Measurements from ENCODE around the gene GPR87. TPM values are rescaled to one million over a fixed set of nuclear protein-coding genes. Genes with fewer than 3 reads are reported as not detected.

The GPR87 gene
- polyA plus RNA-seq (2013, experiment 1 of 2; ENCODE audit: insufficient read length), result not detected
- polyA plus RNA-seq (2013, experiment 2 of 2; ENCODE audit: insufficient read length), result not detected

- DNase-seq, result no peak
Measured at GRCh38 chr3:151316267-151316991, at the start of gene GPR87. GPR87 (minus strand) TSS chr3:151316820; CDS start chr3:151300100, 16,720 bp downstream.

DNA sequence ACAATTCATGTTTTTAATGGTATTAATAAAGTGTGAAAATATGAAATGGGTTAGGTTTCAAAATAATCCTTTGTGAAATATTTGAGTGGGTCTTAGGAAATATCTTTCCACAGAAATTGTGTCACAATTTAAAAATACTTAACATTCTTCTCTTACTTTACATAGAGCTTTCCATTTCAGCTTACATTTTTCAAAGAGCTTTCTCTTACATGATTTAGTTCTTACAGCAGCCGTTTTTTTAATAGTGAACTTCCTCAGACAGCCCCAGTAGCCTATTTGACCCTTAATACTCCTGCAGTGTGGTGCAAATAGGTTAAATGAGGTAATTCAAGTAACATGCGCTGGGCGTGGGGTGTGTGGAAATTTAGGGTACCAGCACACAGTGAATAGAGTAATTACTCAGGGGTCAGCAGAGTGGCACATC, 46.1 kb upstream of the GPR87 start:
- DNase-seq, result peak; percentile 45

DNA sequence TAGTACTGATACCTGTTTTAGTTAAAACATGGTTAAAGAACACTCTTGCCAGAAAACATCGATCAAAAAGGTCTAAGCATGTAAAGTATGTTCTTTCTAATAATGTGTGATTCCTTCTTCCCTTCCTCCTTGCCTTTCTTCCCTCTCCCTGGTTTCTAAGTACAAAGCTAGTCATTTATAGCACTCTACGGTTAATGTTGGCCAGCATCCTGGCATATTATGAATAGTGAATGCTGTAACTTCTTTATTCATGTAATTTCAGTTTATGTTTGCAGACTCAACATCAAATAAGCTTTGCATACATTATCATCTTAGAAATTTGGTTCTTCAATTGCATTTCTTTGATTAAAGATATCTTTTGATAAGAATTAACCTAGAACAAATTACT, 40.8 kb upstream of the GPR87 start:
- DNase-seq, result no peak

GRCh38 chr3:151356794-151357462, 40.3 kb upstream of the GPR87 start:
- DNase-seq, result peak; percentile 50

GRCh38 chr3:151351648-151352047, 35.0 kb upstream of the GPR87 start:
- no peak for DNase-seq

DNA sequence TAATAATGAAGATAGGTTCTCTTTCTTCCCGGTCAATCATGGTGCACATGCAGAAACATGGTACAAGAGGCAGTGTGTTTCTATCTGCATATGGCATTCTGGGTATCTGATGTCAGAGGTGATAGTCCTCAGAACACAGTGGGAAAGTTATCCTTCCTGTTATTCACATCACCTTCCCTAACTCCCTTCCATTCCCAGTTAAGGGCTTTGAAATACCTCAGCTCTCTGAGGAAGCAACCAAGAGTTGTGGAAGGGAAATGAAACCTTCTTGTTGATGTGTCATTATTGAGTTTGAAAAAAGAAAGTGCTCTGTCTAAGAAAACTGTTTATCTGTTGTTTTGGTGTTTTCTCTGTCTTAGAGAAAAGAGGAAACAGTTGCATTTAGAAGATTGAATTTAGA, 34.6 kb upstream of the GPR87 start:
- DNase-seq, result no peak

DNA sequence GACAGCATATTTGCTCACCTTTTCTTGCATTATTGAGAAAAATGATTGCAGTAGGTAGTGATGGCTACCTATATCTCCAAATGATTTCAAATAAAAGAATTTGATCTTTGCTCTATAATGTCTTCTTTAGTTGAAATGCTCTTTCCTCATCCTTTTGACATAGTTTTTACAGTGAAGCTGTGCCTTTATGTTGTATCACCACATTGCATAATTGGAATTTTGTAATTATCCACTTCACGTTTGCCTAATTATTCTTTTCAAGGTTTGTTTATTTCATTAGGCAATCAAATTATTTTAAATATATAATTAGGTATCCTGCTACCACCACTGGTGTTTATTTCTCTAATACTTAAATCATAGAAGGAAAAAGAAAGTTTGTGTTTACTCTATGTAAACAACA, 34.0 kb upstream of the GPR87 start:
- no peak for DNase-seq

- no peak for DNase-seq
Measured at GRCh38 chr3:151347432-151347831, 30.8 kb upstream of the GPR87 start.

- DNase-seq, result no peak
Measured at GRCh38 chr3:151346292-151346691, 29.7 kb upstream of the GPR87 start.

- DNase-seq, result peak; percentile 52
Measured at GRCh38 chr3:151345859-151346258, 29.2 kb upstream of the GPR87 start.

GRCh38 chr3:151331696-151332095, 15.1 kb upstream of the GPR87 start:
- DNase-seq, result no peak

DNA sequence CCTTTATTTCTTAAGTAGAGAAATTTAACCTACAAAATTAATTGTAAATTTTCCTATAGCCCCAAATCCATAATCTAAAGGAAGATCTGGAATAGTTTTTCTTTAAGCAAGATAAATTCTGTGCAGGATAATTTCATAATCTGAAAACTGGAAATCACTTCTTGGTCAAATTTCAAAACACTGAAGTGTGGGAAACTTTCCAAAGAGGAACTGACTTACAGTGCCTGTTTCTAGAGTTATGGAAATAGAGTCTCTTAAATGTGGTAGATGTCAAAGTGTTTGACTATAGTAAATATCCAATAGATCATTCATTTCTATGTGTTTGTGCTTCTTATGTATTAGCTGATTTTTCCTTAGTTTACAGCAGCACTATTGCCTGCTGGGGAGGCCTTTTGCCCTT, 14.3 kb upstream of the GPR87 start:
- DNase-seq, result no peak

- DNase-seq, result no peak
Measured at GRCh38 chr3:151330379-151330778, 13.8 kb upstream of the GPR87 start.

DNA sequence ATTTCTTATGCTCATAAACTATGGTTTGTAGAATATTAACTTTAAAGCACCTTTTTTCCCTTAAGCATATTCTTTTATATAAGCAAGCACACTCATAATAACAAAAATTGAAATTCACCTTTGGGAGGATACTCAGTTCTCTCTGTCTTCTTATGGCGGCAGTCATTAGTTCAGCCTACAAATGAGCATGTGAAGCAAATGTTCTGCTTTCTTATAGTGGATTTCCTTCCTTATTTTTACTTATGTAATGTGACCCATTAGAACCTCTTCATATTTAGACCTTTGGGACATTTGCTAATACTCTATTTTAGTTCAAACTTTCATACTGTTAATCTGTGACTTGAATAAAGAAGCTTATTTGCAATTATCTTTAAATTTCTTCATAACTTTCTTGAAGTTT, 12.7 kb upstream of the GPR87 start, which contains the start of gene P2RY13:
TSS of gene P2RY13 (minus strand) at position 187 of the 400 bp plus-strand sequence. CDS start at position 166, 21 bp downstream.
- DNase-seq, result no peak

- DNase-seq, result no peak
Measured at GRCh38 chr3:151328298-151328995, 11.8 kb upstream of the GPR87 start.

GRCh38 chr3:151327571-151328198, 11.1 kb upstream of the GPR87 start:
- peak; percentile 21 for DNase-seq

GRCh38 chr3:151322511-151322910, 5.9 kb upstream of the GPR87 start:
- DNase-seq, result no peak

DNA sequence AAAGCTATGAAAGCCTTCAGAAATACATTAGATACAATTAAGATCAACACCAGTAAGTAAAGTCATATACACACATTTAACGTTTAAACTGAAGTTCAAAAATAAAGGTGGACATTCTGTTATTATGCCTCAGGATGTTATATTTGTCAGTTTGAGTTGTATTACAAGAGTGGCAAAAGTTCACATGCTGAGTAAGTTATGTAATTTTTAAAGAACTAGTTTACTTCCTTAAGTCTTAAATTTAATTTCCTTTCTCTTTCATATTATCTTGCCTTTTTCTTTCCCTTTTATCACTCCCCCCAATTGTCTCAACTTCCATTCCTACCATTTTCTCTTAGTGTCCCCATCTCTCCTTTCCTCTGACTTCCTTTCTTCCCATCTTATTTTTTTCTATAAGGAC, 4.9 kb upstream of the GPR87 start:
- no peak for DNase-seq

DNA sequence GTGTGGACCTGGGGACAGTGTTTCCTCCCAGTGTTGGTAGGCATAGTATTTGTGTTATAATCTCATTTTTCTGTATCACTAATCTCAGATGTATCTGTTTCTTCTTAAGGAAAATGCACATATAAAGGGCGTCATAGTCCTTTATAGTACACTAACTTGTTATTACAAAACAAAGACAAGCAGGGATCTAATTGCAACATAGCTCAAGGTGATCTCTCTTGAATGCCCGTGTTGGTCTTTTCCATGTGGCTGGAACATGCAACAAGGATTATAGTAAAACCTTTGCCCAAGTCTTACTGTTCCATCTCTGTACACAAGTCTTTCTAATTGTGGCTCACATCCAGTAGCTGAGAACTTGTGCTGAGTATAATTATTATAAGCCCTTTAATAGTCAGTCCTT, 3.5 kb upstream of the GPR87 start:
- DNase-seq, result no peak

GRCh38 chr3:151319628-151320027, 3.0 kb upstream of the GPR87 start:
- DNase-seq, result peak; percentile 62

- no peak for DNase-seq
Measured at GRCh38 chr3:151318991-151319390, 2.4 kb upstream of the GPR87 start.

GRCh38 chr3:151318313-151318712, 1.7 kb upstream of the GPR87 start:
- peak; percentile 58 for DNase-seq

- no peak for DNase-seq
Measured at GRCh38 chr3:151315846-151316245, 774 bp downstream of the GPR87 start.
